Smooth muscle cell (in vitro differentiated cells): ENCODE results near the gene PTPRT. TPM values are rescaled to one million over a fixed set of nuclear protein-coding genes. Genes with fewer than 3 reads are reported as not detected.

Source experiments
- DNase-seq: peaks from one replicate; lab custom pipeline; 2025; ENCODE audit not compliant: unreplicated experiment; lab: John Stamatoyannopoulos, UW
- H2AFZ ChIP-seq: fragments of 200-600 bp; sonication (generic); 2 replicates; pipeline ENCODE4 v1.6.0; 2016; ENCODE audit warnings: antibody characterized with exemption, low read depth, mild to moderate bottlenecking
- H3F3A ChIP-seq: fragments of 200-600 bp; sonication (generic); 2 replicates; pipeline ENCODE4 v1.6.0; 2017; ENCODE audit warnings: antibody characterized with exemption, low read depth
- H3K27ac ChIP-seq: fragments of 200-600 bp; sonication (generic); 2 replicates; pipeline ENCODE4 v1.5.1; 2016; ENCODE audit warnings: low read depth, mild to moderate bottlenecking
- H3K27me3 ChIP-seq: fragments of 200-600 bp; sonication (generic); 2 replicates; pipeline ENCODE4 v1.6.1; 2016; ENCODE audit warnings: low read depth, mild to moderate bottlenecking
- H3K36me3 ChIP-seq: fragments of 200-600 bp; sonication (generic); 2 replicates; pipeline ENCODE4 v1.5.1; 2016; ENCODE audit warnings: low read depth
- H3K4me1 ChIP-seq: fragments of 200-600 bp; sonication (generic); 2 replicates; pipeline ENCODE4 v1.5.1; 2016; ENCODE audit warnings: low read depth
- H3K4me2 ChIP-seq: fragments of 200-600 bp; sonication (generic); 2 replicates; pipeline ENCODE4 v1.6.0; 2016; ENCODE audit warnings: mild to moderate bottlenecking
- H3K4me3 ChIP-seq: fragments of 200-600 bp; sonication (generic); 2 replicates; pipeline ENCODE4 v1.5.1; 2016; ENCODE audit warnings: mild to moderate bottlenecking
- H3K79me2 ChIP-seq: fragments of 200-600 bp; sonication (generic); 2 replicates; pipeline ENCODE4 v1.6.0; 2016; ENCODE audit warnings: low read depth, mild to moderate bottlenecking
- H3K9ac ChIP-seq: fragments of 200-600 bp; sonication (generic); 2 replicates; pipeline ENCODE4 v1.6.0; 2016; ENCODE audit warnings: low read depth
- H3K9me3 ChIP-seq: fragments of 200-600 bp; sonication (generic); replicated peaks from 2 replicates; pipeline ENCODE4 v1.5.1; 2016; ENCODE audit warnings: low read depth
- H4K20me1 ChIP-seq: fragments of 200-600 bp; sonication (generic); 2 replicates; pipeline ENCODE4 v1.6.0; 2016; ENCODE audit warnings: low read depth
- CTCF ChIP-seq: fragments of 200-600 bp; sonication (generic); IDR thresholded peaks from 2 replicates; pipeline ENCODE4 v1.5.1; 2017; ENCODE audit warnings: borderline replicate concordance, mild to moderate bottlenecking, antibody characterized with exemption; ENCODE audit not compliant: insufficient read depth, poor library complexity, severe bottlenecking
- WGBS: methylation state at CpG from one replicate; pipeline ENCODE4 v1.1.7; 2016; ENCODE audit warnings: low lambda C conversion rate; 5-methylcytosine and 5-hydroxymethylcytosine counted together
- polyA plus RNA-seq: library from polyadenylated mRNA; unstranded; fragments of >200 nt; fragmentation: Nextera tagmentation; extraction: Ambion mirVana; gene quantifications from 2 replicates; pipeline ENCODE4 v1.2.1, GENCODE V29; 2016
- total RNA-seq: library from RNA; depleted of rRNA; stranded (reverse); fragments of >200 nt; gene quantifications from 2 replicates; pipeline ENCODE4 v1.2.3, GENCODE V29; 2014

Gene PTPRT
- total and polyA plus RNA-seq, 2 experiments from 2014 or later: 0.99 to 2.1 TPM

GRCh38 chr20:42749556-42749955 is 440.1 kb downstream of the PTPRT start:
- Histone ChIP-seq H3K4me3 (no peak overlapping the region), H3K4me1 (no peaks in the 10 kb centered on the region), H3K36me3 (no peaks in the 10 kb centered on the region), H3K9ac (no peak overlapping the region), H3K79me2 (no peaks in the 10 kb centered on the region), H3K4me2 (no peak overlapping the region), H4K20me1 (no peaks in the 10 kb centered on the region), H3K9me3 (no peaks in the 10 kb centered on the region), H3K27me3 (no peaks in the 10 kb centered on the region), H3K27ac (no peak overlapping the region), H3F3A (no peaks in the 10 kb centered on the region), H2AFZ (no peak overlapping the region)
- no peak for DNase-seq
- WGBS: 50% methylated on average over 5 of the region's 5 CpGs
- no peak for TF ChIP-seq CTCF

GRCh38 chr20:42747765-42748411 is 441.8 kb downstream of the PTPRT start:
- DNase-seq: no peak
- H3K27me3 ChIP-seq: no peaks in the 10 kb centered on the region
- TF ChIP-seq CTCF: no peak
- no peak overlapping the region for H2AFZ ChIP-seq
- H4K20me1 ChIP-seq: no peaks in the 10 kb centered on the region
- H3K36me3 ChIP-seq: no peaks in the 10 kb centered on the region
- no peak overlapping the region for H3K9ac ChIP-seq
- H3K4me1 ChIP-seq: no peaks in the 10 kb centered on the region
- 92% methylated on average over 2 of the region's 2 CpGs for WGBS
- H3K27ac ChIP-seq: no peak overlapping the region
- H3K4me3 ChIP-seq: no peak overlapping the region
- no peaks in the 10 kb centered on the region for H3K79me2 ChIP-seq
- H3K9me3 ChIP-seq: no peaks in the 10 kb centered on the region
- no peak overlapping the region for H3K4me2 ChIP-seq
- no peaks in the 10 kb centered on the region for H3F3A ChIP-seq

- Histone ChIP-seq H4K20me1 (no peaks in the 10 kb centered on the region), H3K9me3 (no peaks in the 10 kb centered on the region), H3K4me3 (no peak overlapping the region), H2AFZ (no peak overlapping the region), H3K79me2 (no peaks in the 10 kb centered on the region), H3K9ac (no peak overlapping the region), H3K4me1 (no peaks in the 10 kb centered on the region), H3K36me3 (no peaks in the 10 kb centered on the region), H3K27me3 (no peaks in the 10 kb centered on the region), H3K27ac (no peak overlapping the region), H3K4me2 (no peak overlapping the region), H3F3A (no peaks in the 10 kb centered on the region)
- no peak for TF ChIP-seq CTCF
- no peak for DNase-seq
- WGBS: 81% methylated on average over 6 of the region's 6 CpGs
These were observed 444.8 kb downstream of the PTPRT start for GRCh38 chr20:42744756-42745465.
